Measurements from ENCODE around the gene AKR1A1.

GRCh38 chr1:45550401-45551351, at the start of gene AKR1A1:
- TF ChIP-seq POLR2A (IDR thresholded peaks at IDR 0.05) (peak; percentile 66 to 83 (median 79)), CTCF (IDR thresholded peaks at IDR 0.05) (peak in 3 of 7 experiments; percentile 1 to 36 (median 28))
